ENCODE data around the gene MYEOV.

Gene MYEOV

GRCh38 chr11:69257838-69258658, 35.9 kb upstream of the MYEOV start:
- TF ChIP-seq CTCF (IDR thresholded peaks at IDR 0.05; ENCODE audit: control extremely low read depth, extremely low read depth, low read depth, missing control alignments), result peak; percentile 5
- POLR2A ChIA-PET, result interaction anchor here (1.4 kb wide), 1 partner anchor 41 kb away, joined by 4 read pairs; no protein-coding TSS in a partner anchor
- peak; percentile 42 for DNase-seq (ENCODE audit: extremely low spot score)
- CTCF ChIA-PET, result interaction anchor here (0.8 to 2.6 kb wide), 7 partner anchors 9 to 47 kb away, joined by 3 to 13 read pairs (median 3); no protein-coding TSS in a partner anchor

- DNase-seq (ENCODE audit: extremely low spot score), result no peak
- POLR2A ChIA-PET, result no interaction called here
- TF ChIP-seq CTCF (IDR thresholded peaks at IDR 0.05; ENCODE audit: control extremely low read depth, extremely low read depth, low read depth, missing control alignments), result no peak
- CTCF ChIA-PET, result interaction anchor here (0.7 to 1.7 kb wide), 3 partner anchors 18 to 113 kb away, joined by 3 to 4 read pairs (median 3); no protein-coding TSS in a partner anchor
These were observed 34.9 kb upstream of the MYEOV start for GRCh38 chr11:69259096-69259495.

- CTCF ChIA-PET, result no interaction called here
- no peak for TF ChIP-seq CTCF (IDR thresholded peaks at IDR 0.05; ENCODE audit: control extremely low read depth, extremely low read depth, low read depth, missing control alignments)
- POLR2A ChIA-PET, result no interaction called here
- no peak for DNase-seq (ENCODE audit: extremely low spot score)
These were observed 33.3 kb upstream of the MYEOV start for GRCh38 chr11:69260622-69261021.

- POLR2A ChIA-PET, result interaction anchor here (0.6 kb wide), 1 partner anchor 16 kb away, joined by 5 read pairs; no protein-coding TSS in a partner anchor
- no peak for DNase-seq (ENCODE audit: extremely low spot score)
These were observed 32.8 kb upstream of the MYEOV start for GRCh38 chr11:69261116-69261515.

GRCh38 chr11:69262918-69263735, 30.8 kb upstream of the MYEOV start:
- DNase-seq (ENCODE audit: extremely low spot score), result no peak
- ChIA-PET POLR2A (no interaction called here), CTCF (no interaction called here)
- no peak for TF ChIP-seq CTCF (IDR thresholded peaks at IDR 0.05; ENCODE audit: control extremely low read depth, extremely low read depth, low read depth, missing control alignments)

More at GRCh38 chr11:69261116-69261515, 32.8 kb upstream of the MYEOV start:
- TF ChIP-seq CTCF (IDR thresholded peaks at IDR 0.05; ENCODE audit: control extremely low read depth, extremely low read depth, low read depth, missing control alignments), result no peak
- CTCF ChIA-PET, result no interaction called here

- no peak for DNase-seq (ENCODE audit: extremely low spot score)
- POLR2A ChIA-PET, result no interaction called here
- TF ChIP-seq CTCF (IDR thresholded peaks at IDR 0.05; ENCODE audit: control extremely low read depth, extremely low read depth, low read depth, missing control alignments), result no peak
- CTCF ChIA-PET, result no interaction called here
These were observed 30.3 kb upstream of the MYEOV start for GRCh38 chr11:69263736-69264052.

All from GM10248 (cell line).